ENCODE results near the gene MAEA.

GRCh38 chr4:1239950-1240307 lies 49.8 kb upstream of the MAEA start:
- TF ChIP-seq SP1 (IDR thresholded peaks at IDR 0.05) (no peak), MAX (IDR thresholded peaks at IDR 0.05) (no peak)

Measured in liver (tissue), 2 donors.